ENCODE data around the gene BLOC1S5.
A peak's percentile ranks its signal among the peaks of the same experiment; 100 is the strongest.
"Not testable (repeated sequence)": the region's sequence is repeated elsewhere in the genome, so short reads cannot be mapped to it uniquely, and the experiment has no call there.

BLOC1S5 gene

DNA sequence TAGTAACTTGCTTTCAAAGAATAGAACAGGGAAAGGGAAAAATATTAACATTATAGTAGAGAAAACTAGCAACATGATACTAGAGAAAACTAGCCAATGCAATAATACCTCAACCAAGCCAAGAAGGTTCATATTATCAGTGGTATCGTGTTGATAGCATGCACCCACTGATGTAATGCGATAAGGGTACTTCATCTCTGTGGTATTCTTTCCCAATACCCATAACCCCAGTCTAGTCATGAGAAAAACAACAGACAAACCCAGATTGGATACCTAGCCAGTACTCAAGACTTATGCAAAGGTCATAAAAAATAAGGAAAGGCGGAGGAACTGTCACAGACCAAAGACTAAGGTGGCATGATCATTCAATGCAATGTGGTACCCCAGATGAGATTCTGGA lies 21.0 kb downstream of the BLOC1S5 start:
- DNase-seq (ENCODE audit: low spot score) = no peak

- no peak for DNase-seq (ENCODE audit: low spot score)
Observed at GRCh38 chr6:8041913-8042583, 22.1 kb downstream of the BLOC1S5 start.

GRCh38 chr6:8034107-8034506 lies 30.1 kb downstream of the BLOC1S5 start:
- DNase-seq (ENCODE audit: low spot score) = not testable (repeated sequence)

DNA sequence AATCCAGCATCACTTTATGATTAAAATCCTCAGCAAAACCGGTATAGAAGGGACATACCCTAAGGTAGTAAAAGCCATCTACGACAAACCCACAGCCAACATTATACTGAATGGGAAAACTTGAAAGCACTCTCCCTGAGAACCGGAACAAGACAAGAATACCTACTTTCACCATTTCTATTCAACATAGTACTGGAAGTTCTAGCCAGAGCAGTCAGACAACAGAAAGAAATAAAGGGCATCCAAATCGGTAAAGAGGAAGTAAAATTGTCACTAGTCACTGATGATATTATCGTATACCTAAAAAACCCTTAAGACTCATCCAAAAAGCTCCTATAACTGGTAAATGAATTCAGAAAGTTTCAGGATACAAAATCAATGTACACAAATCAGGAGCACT lies 33.3 kb downstream of the BLOC1S5 start:
- DNase-seq (ENCODE audit: low spot score) = no peak

GRCh38 chr6:8029243-8029870 lies 34.8 kb downstream of the BLOC1S5 start:
- no peak for DNase-seq (ENCODE audit: low spot score)

DNA sequence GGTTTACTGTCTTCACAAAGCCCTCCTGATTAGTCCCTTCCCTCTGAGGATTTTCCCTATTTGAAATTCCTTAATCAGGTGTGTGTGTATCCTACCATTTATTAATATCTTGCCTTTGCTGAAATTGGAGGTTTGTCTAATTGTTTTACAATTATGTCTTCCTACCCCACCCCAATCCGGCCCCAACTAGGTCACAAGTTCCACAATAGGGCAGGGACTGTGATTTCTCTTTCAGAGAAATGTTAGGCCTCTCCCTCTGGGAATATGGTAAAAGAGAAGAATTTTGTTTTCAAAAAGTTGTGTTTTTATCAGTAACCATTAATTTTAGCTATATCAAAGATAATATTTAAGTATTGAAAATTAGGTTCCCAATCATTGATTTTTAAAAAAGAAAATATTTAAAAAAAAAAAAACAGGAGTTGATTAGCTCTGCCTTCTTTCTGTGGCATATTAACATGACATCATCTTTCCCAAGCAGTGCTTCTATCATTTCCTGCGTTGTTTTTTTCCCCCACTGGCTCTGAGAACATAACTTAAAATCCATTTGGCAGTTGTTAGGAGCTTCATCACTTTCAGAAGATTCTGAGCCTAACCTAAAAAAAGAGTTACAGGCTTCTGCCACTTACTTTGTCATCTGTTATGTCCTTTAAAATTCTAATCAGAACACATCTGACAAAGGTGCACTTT lies 36.1 kb downstream of the BLOC1S5 start:
- no peak for DNase-seq (ENCODE audit: low spot score)

DNA sequence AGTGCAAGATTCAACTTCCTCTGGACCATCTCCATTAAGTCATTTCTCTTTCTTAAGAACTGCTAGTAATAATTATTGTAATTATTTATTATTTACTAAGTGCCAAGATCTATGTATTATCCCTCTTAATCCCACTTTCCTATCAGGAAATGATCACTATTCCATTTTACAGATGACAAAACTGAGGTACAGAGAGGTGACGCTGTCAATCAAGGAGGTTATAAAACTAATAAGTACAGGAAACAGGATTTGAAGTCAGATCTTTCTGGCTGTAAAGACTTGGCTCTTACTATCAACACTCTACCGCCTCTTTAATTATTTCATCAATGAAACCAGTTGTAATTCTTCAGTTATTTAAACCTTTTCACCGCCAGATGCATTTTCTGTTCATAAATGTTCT lies 37.4 kb downstream of the BLOC1S5 start:
- DNase-seq (ENCODE audit: low spot score) = no peak

DNA sequence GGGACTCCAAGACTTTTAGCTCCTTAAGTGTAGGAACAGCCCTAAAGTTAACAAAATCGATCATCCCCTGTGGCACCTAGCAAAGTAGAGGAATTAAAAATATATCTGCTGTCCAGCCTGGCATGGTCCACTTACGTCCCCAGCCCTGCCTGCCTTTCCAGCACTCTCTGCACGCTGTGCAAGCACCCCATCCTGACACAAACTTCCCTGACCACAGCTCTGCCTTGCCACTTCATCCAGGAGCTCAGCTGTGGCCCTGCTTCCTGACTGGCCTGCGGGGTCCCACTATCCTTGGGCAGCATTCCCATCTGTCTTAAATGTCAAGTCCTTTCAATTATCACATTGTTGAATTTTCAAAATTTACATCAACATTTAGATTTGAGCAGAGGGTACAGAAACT lies 39.0 kb downstream of the BLOC1S5 start:
- no peak for DNase-seq (ENCODE audit: low spot score)

GRCh38 chr6:8023638-8024037 lies 40.6 kb downstream of the BLOC1S5 start:
- DNase-seq (ENCODE audit: low spot score) = no peak

GRCh38 chr6:8020083-8020482 lies 44.1 kb downstream of the BLOC1S5 start:
- DNase-seq (ENCODE audit: low spot score) = no peak

- no peak for DNase-seq (ENCODE audit: low spot score)
Observed at GRCh38 chr6:8017705-8018104, 46.5 kb downstream of the BLOC1S5 start.

GRCh38 chr6:8017276-8017701 lies 46.9 kb downstream of the BLOC1S5 start:
- no peak for DNase-seq (ENCODE audit: low spot score)

DNA sequence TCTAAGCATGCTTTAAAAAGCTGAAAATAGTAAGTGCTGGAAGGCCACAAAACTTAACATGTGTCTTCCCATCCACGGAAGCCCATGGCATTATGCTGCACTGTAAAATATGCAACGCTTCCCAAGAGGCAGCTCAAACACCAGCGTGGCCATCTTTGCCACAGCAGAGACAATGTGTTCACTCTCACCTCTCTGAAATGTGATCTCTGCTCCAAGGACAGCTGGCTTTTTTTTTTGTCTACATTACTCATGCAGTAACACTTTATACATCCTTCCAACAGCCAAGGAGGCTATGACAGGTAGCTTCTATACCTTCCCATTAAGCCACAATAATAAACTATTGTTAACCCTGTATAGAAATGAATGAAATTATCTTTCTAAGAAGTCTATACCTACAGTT lies 49.2 kb downstream of the BLOC1S5 start:
- DNase-seq (ENCODE audit: low spot score) = no peak

DNA sequence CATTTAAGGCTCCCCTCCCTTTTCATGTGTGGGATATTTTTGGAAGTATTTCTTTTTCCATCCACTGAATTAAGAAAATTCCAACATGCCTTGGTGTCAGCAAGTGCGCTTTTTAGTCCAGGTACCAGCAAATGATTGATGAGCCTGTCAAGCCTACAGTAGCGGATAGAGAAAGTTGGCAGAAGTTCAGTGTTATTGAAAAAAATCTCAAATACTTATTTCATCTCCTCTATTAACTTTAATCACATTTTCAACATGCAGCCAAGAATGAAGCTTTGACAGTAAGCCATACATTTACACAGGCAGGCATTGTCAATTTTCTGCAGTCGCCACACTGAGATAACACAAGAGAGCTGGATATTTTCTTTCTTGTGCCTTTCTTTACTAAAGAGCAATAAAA lies 50.4 kb downstream of the BLOC1S5 start:
- DNase-seq (ENCODE audit: low spot score) = peak; percentile 12

DNA sequence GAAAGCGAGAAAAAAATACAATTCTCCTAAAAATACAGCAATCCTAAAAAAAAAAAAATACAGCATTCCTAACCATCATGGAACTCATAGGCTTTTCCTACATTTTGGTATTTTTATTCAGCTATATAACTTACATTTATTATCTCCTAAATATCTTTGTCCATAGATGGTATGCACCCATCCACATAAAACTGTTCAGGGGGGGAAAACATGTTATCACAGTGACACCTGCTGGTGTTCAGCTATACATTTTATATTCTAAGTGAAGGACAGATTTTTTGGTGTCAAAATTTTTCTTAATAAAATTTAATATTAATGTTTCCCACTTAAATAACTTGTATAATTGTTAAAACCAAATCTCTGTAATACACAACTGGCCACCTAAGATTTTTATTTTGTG lies 58.0 kb downstream of the BLOC1S5 start:
- peak; percentile 43 for DNase-seq (ENCODE audit: low spot score)

- DNase-seq (ENCODE audit: low spot score) = no peak
Observed at GRCh38 chr6:8005136-8005535, 59.1 kb downstream of the BLOC1S5 start.

GRCh38 chr6:8000636-8001035 lies 63.6 kb downstream of the BLOC1S5 start:
- no peak for DNase-seq (ENCODE audit: low spot score)

- DNase-seq (ENCODE audit: low spot score) = no peak
Observed at GRCh38 chr6:8000188-8000596, 64.0 kb downstream of the BLOC1S5 start.

GRCh38 chr6:7999201-7999600 lies 65.0 kb downstream of the BLOC1S5 start:
- DNase-seq (ENCODE audit: low spot score) = no peak

DNA sequence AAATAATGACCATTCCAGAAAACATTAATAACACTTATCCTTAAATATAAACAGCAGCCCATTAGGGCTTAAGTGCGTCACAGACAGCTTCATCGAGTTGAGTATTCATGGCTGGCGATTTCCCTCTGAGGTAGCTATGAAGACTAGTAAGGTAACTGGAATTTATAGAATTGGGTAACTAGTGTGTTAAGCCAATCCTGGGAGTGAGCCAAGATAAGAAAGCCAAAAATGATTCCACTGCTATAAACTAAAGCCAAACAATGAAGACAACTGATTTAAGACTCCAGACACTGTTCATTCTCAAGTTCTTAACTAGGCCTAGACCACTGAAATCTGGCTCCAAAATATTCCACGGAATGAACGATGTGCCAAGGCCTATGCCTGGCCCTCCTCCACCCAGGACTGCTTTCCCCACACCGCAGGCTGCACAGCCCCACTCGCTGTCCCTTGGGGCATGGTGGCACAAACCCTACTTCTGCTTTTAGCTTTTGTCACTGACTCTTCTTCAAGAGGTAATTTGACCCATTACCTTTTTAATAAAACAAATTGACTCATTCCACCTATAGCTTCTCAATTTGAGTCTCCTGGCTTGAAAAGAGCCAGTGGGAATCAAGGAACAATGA lies 66.0 kb downstream of the BLOC1S5 start:
- no peak for DNase-seq (ENCODE audit: low spot score)

DNA sequence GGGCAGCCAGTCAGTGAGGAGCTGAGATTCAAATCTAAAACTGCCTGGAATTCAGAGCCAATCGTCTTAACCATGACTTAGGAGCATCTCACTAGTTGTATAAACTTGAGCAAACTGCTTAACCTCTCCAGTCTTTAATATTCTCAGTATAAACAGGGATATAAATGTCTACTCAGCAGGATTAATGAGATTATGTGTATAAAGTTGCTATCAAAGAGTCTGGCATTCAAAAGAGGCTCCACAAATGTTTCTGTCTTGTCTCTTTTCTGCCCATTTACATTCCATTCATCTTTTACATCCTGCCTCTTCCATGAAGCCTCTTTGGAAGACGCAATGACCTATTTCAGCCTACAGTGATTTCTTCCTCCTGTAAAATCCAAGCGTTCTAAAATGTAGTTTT lies 66.9 kb downstream of the BLOC1S5 start:
- no peak for DNase-seq (ENCODE audit: low spot score)

GRCh38 chr6:7996538-7997111 lies 67.6 kb downstream of the BLOC1S5 start:
- no peak for DNase-seq (ENCODE audit: low spot score)

GRCh38 chr6:7993952-7994351 lies 70.2 kb downstream of the BLOC1S5 start:
- DNase-seq (ENCODE audit: low spot score) = no peak
